ENCODE data around the gene LRRIQ1.

The LRRIQ1 gene

DNA sequence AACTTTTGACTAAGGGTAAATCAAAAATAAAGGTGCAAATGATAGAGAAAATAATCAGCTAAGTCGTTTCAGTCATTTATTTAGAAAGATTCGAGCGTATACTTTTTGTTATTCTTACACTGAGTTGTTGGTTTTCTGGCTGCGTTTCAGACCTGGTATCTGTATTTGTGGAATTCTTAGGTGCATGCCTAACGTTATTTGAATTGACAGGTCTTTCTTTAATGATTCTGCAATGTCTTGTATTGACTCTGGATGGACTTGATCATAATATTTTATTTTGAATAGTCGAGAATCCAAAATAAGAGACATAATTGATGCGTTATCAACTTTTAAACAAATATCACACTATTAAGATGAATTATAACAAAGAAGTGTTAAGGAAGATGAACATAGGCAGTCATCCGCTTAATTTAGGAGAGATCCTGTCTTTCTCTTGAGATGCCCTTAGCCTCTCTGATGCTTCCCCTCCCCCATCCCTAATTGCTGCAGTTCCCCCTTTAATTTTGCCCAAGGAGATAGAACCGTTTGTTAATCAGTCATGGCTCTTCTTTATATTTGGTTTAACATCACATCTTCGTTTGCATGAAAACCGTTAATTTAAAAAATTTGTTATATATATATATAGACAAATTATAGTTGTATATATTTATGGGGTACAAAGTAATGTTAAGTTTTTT lies 245.6 kb downstream of the LRRIQ1 start:
- no peak for DNase-seq (ENCODE audit: low read depth)
- H3K4me3 ChIP-seq (replicated peaks; ENCODE audit: low read depth, low read length), result no peak overlapping the region
- TF ChIP-seq, protein P1, sequence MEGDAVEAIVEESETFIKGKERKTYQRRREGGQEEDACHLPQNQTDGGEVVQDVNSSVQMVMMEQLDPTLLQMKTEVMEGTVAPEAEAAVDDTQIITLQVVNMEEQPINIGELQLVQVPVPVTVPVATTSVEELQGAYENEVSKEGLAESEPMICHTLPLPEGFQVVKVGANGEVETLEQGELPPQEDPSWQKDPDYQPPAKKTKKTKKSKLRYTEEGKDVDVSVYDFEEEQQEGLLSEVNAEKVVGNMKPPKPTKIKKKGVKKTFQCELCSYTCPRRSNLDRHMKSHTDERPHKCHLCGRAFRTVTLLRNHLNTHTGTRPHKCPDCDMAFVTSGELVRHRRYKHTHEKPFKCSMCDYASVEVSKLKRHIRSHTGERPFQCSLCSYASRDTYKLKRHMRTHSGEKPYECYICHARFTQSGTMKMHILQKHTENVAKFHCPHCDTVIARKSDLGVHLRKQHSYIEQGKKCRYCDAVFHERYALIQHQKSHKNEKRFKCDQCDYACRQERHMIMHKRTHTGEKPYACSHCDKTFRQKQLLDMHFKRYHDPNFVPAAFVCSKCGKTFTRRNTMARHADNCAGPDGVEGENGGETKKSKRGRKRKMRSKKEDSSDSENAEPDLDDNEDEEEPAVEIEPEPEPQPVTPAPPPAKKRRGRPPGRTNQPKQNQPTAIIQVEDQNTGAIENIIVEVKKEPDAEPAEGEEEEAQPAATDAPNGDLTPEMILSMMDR (IDR thresholded peaks at IDR 0.05; ENCODE audit: low read length, missing control alignments), result no peak

DNA sequence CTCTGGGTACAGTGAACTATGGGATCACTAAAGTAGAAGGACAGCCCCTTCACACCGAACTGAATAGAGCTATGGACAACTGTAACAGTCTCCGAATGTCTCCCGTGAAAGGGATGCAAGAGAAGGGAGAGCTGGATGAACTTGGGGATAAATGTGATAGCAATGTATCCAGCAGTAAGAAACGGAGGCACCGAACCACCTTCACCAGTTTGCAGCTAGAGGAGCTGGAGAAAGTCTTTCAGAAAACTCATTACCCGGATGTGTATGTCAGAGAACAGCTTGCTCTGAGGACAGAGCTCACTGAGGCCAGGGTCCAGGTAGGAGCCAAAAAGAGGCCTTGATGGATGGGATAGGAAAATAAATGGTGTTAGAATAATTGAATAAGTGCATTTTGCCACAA lies 247.4 kb downstream of the LRRIQ1 start:
- H3K4me3 ChIP-seq (replicated peaks; ENCODE audit: low read depth, low read length), result no peak overlapping the region
- TF ChIP-seq, protein P1 (IDR thresholded peaks at IDR 0.05; ENCODE audit: low read length, missing control alignments), result no peak
- no peak for DNase-seq (ENCODE audit: low read depth)
